Hepatic stellate cell (primary cell): ENCODE data around the gene OPTN.
"Not testable (repeated sequence)": the region's sequence is repeated elsewhere in the genome, so short reads cannot be mapped to it uniquely, and the experiment has no call there.

Experiments used
- DNase-seq: peaks from one replicate; pipeline ENCODE4 v3.0.0; 2011; ENCODE audit warnings: low spot score

OPTN gene

GRCh38 chr10:13120786-13121499 is 21.0 kb downstream of the OPTN start:
- DNase-seq: no peak

GRCh38 chr10:13121500-13121854 is 21.5 kb downstream of the OPTN start:
- no peak for DNase-seq

- DNase-seq: no peak
Measured at GRCh38 chr10:13136651-13137050, 36.7 kb downstream of the OPTN start.

- DNase-seq: no peak
Measured at GRCh38 chr10:13139150-13139549, 39.2 kb downstream of the OPTN start.

- no peak for DNase-seq
Measured at GRCh38 chr10:13139676-13140075, 39.7 kb downstream of the OPTN start.

- no peak for DNase-seq
Measured at GRCh38 chr10:13140627-13141190, 40.7 kb downstream of the OPTN start.

GRCh38 chr10:13143766-13144165 is 43.8 kb downstream of the OPTN start:
- no peak for DNase-seq

GRCh38 chr10:13144814-13145213 is 44.9 kb downstream of the OPTN start:
- no peak for DNase-seq

- no peak for DNase-seq
Measured at GRCh38 chr10:13146379-13146778, 46.4 kb downstream of the OPTN start.

GRCh38 chr10:13147161-13147560 is 47.2 kb downstream of the OPTN start:
- DNase-seq: no peak

- no peak for DNase-seq
Measured at GRCh38 chr10:13152296-13152695, 52.3 kb downstream of the OPTN start.

GRCh38 chr10:13155860-13156259 is 55.9 kb downstream of the OPTN start:
- not testable (repeated sequence) for DNase-seq

- no peak for DNase-seq
Measured at GRCh38 chr10:13158401-13158800, 58.4 kb downstream of the OPTN start.

- peak; percentile 98 for DNase-seq
Measured at GRCh38 chr10:13160934-13161856, 61.2 kb downstream of the OPTN start, which contains the start of gene MCM10. Gene MCM10, plus strand, starts transcription at chr10:13161558. Its CDS starts 2,645 bp downstream, at chr10:13164203.

- DNase-seq: peak; percentile 22
Measured at GRCh38 chr10:13161857-13162271, 61.9 kb downstream of the OPTN start.

GRCh38 chr10:13163859-13164258 is 63.9 kb downstream of the OPTN start:
- no peak for DNase-seq

GRCh38 chr10:13165177-13165576 is 65.2 kb downstream of the OPTN start:
- no peak for DNase-seq

- DNase-seq: no peak
Measured at GRCh38 chr10:13167568-13167967, 67.6 kb downstream of the OPTN start.

GRCh38 chr10:13168781-13169180 is 68.8 kb downstream of the OPTN start:
- DNase-seq: no peak

- DNase-seq: no peak
Measured at GRCh38 chr10:13173616-13174015, 73.7 kb downstream of the OPTN start.

- no peak for DNase-seq
Measured at GRCh38 chr10:13180788-13181187, 80.8 kb downstream of the OPTN start.

GRCh38 chr10:13182424-13182823 is 82.5 kb downstream of the OPTN start:
- no peak for DNase-seq

GRCh38 chr10:13183625-13184024 is 83.7 kb downstream of the OPTN start:
- DNase-seq: no peak
